Brain microvascular endothelial cell (primary cell): Measurements from ENCODE around the gene LRRC58.

Source experiments
- DNase-seq: peaks from one replicate; pipeline ENCODE4 v3.0.0-alpha.2; 2020
- H3K27ac ChIP-seq: fragments of 250-450 bp; sonication (Bioruptor Pico); 2 replicates; pipeline ENCODE4 v1.5.1; 2020; ENCODE audit warnings: mild to moderate bottlenecking, moderate library complexity
- H3K27me3 ChIP-seq: fragments of 250-450 bp; sonication (Bioruptor Pico); replicated peaks from 2 replicates; pipeline ENCODE4 v1.5.1; 2020; ENCODE audit warnings: mild to moderate bottlenecking
- H3K36me3 ChIP-seq: fragments of 250-450 bp; sonication (Bioruptor Pico); replicated peaks from 2 replicates; pipeline ENCODE4 v1.5.1; 2020; ENCODE audit warnings: mild to moderate bottlenecking
- H3K4me3 ChIP-seq: 2 replicates; pipeline ENCODE4 v1.5.1; 2011; ENCODE audit warnings: low read depth, mild to moderate bottlenecking, control low read depth, low read length, moderate library complexity
- CTCF ChIP-seq: IDR thresholded peaks from 2 replicates; pipeline ENCODE4 v1.5.1; 2011; ENCODE audit warnings: low read depth, mild to moderate bottlenecking, moderate library complexity, low read length, control low read depth, inconsistent platforms; ENCODE audit errors: missing control alignments
- in situ Hi-C: cut with HindIII; loops from 2 replicates; pipeline ENCODE4 v1.10.0; 2017; ENCODE audit warnings: low sequenced_read_pairs, low pct_ligation_motif_present

Gene LRRC58

GRCh38 chr3:120311863-120312794, 37.0 kb downstream of the LRRC58 start:
- H3K4me3 ChIP-seq, result no peak overlapping the region
- TF ChIP-seq CTCF, result no peak
- no peaks in the 10 kb centered on the region for H3K27me3 ChIP-seq
- no peaks in the 10 kb centered on the region for H3K36me3 ChIP-seq
- in situ Hi-C loops, result no loop called here
- H3K27ac ChIP-seq, result no peak overlapping the region
- DNase-seq, result no peak

- in situ Hi-C loops, result no loop called here
- H3K36me3 ChIP-seq, result no peaks in the 10 kb centered on the region
- DNase-seq, result no peak
- H3K4me3 ChIP-seq, result no peak overlapping the region
- TF ChIP-seq CTCF, result no peak
- no peaks in the 10 kb centered on the region for H3K27me3 ChIP-seq
- H3K27ac ChIP-seq, result peak overlapping the region; percentile 52
These were observed 42.4 kb downstream of the LRRC58 start for GRCh38 chr3:120306519-120307455.

- DNase-seq, result no peak
These were observed 44.5 kb downstream of the LRRC58 start for GRCh38 chr3:120304616-120305015.

GRCh38 chr3:120302361-120302760, 46.8 kb downstream of the LRRC58 start:
- H3K36me3 ChIP-seq, result no peaks in the 10 kb centered on the region
- TF ChIP-seq CTCF, result no peak
- no peak overlapping the region for H3K27ac ChIP-seq
- in situ Hi-C loops, result no loop called here
- H3K27me3 ChIP-seq, result no peaks in the 10 kb centered on the region
- DNase-seq, result peak; percentile 44
- no peak overlapping the region for H3K4me3 ChIP-seq

More at GRCh38 chr3:120304616-120305015, 44.5 kb downstream of the LRRC58 start:
- no peak for TF ChIP-seq CTCF
- no peaks in the 10 kb centered on the region for H3K27me3 ChIP-seq
- no peak overlapping the region for H3K27ac ChIP-seq
- H3K4me3 ChIP-seq, result no peak overlapping the region
- in situ Hi-C loops, result no loop called here
- no peaks in the 10 kb centered on the region for H3K36me3 ChIP-seq

- in situ Hi-C loops, result no loop called here
- no peak for DNase-seq
- H3K27me3 ChIP-seq, result no peaks in the 10 kb centered on the region
- no peaks in the 10 kb centered on the region for H3K36me3 ChIP-seq
- no peak overlapping the region for H3K4me3 ChIP-seq
- H3K27ac ChIP-seq, result no peak overlapping the region
- no peak for TF ChIP-seq CTCF
These were observed 48.2 kb downstream of the LRRC58 start for GRCh38 chr3:120300971-120301370.
